Astrocyte of the spinal cord (primary cell): ENCODE data around the gene MRPS12.
"Not testable (repeated sequence)": the region's sequence is repeated elsewhere in the genome, so short reads cannot be mapped to it uniquely, and the experiment has no call there.

Experiments
- DNase-seq: peaks from one replicate; pipeline ENCODE4 v3.0.0; 2011; ENCODE audit warnings: low read depth, low spot score
- H3K4me3 ChIP-seq: 2 replicates; pipeline ENCODE4 v1.5.1; 2011; ENCODE audit warnings: low read depth, mild to moderate bottlenecking, low read length, moderate library complexity
- in situ Hi-C: cut with HindIII; loops from 2 replicates; pipeline ENCODE4 v1.10.0; 2017; ENCODE audit warnings: low sequenced_read_pairs
- TF ChIP-seq, protein P1 (sequence below): IDR thresholded peaks from 2 replicates; pipeline ENCODE4 v1.5.1; 2012; ENCODE audit warnings: low read depth, mild to moderate bottlenecking, low read length, inconsistent platforms

Gene MRPS12

DNA sequence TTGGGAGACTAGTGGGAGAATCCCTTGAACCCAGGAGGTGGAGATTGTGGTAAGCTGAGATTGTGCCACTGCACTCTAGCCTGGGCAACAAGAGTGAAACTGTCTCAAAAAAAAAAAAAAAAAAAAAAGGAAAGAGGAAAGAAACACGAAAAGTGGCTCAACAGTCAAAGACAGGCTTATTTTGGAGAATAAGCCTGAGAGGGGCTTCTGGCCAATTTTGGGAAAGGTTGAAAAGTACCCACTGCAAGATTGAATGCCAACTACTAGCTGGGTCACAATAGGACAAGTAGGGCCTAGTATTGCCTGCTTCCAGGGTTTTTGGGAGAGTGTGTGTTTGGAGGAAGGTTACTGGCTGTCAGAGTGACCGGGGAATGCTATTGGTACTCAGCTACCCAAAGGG lies 27.6 kb downstream of the MRPS12 start:
- TF ChIP-seq, protein P1, sequence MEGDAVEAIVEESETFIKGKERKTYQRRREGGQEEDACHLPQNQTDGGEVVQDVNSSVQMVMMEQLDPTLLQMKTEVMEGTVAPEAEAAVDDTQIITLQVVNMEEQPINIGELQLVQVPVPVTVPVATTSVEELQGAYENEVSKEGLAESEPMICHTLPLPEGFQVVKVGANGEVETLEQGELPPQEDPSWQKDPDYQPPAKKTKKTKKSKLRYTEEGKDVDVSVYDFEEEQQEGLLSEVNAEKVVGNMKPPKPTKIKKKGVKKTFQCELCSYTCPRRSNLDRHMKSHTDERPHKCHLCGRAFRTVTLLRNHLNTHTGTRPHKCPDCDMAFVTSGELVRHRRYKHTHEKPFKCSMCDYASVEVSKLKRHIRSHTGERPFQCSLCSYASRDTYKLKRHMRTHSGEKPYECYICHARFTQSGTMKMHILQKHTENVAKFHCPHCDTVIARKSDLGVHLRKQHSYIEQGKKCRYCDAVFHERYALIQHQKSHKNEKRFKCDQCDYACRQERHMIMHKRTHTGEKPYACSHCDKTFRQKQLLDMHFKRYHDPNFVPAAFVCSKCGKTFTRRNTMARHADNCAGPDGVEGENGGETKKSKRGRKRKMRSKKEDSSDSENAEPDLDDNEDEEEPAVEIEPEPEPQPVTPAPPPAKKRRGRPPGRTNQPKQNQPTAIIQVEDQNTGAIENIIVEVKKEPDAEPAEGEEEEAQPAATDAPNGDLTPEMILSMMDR: no peak
- no peak overlapping the region for H3K4me3 ChIP-seq
- DNase-seq: no peak
- in situ Hi-C loops: no loop called here

DNA sequence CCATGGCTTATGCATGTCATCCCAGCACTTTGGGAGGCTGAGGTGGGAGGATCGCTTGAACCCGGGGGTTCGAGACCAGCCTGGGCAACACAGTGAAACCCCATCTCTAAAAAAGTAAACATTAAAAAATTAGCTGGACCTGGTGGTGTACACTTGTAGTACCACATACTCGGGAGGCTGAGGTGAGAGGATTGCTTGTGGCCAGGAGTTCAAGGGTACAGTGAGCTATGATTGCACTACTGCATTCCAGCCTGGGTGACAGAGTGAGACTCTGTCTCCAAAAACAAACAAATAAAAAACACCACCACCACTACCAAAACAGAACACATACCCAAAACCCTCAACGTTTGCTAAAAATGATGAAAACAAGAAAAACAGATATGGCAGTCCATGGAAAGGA lies 28.9 kb downstream of the MRPS12 start:
- TF ChIP-seq, protein P1: no peak
- in situ Hi-C loops: no loop called here
- no peak overlapping the region for H3K4me3 ChIP-seq
- DNase-seq: no peak

DNA sequence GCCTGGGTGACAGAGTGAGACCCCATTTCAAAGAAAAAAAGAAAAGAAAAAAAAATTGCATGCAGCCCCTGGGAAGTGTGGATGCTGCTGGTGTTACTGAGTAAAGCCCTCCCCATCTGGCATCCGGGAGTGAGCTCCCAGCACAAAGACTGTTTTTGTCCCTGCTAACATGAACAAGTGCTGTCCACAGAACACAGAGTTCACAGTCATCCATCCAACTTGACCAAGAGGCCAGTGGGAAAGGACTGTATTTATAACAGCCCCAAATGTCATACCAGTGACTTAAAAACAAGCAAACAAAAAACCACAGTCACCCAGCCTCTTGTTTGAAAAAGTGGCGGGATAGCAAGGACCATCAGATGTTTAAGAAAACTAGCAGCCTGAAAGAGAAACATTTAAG lies 34.0 kb downstream of the MRPS12 start:
- TF ChIP-seq, protein P1: no peak
- no peak for DNase-seq
- no peak overlapping the region for H3K4me3 ChIP-seq
- in situ Hi-C loops: no loop called here

DNA sequence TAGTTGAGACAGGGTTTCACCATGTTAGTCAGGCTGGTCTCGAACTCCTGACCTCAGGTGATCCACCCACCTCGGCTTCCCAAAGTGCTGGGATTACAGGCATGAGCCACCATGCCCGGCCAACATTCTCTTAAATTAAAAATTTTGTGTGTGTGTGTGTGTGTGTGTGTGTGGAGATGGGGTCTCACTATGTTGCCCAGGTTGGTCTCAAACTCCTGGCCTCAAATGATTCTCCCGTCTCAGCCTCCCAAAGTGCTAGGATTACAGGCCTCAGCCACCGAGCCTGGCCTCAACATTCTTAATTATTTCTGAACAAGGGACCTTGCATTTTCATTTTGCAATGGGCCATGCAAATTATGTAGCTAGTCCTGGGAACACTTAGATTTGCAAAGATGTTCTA lies 35.4 kb downstream of the MRPS12 start:
- in situ Hi-C loops, DNase-seq: not testable (repeated sequence)

DNA sequence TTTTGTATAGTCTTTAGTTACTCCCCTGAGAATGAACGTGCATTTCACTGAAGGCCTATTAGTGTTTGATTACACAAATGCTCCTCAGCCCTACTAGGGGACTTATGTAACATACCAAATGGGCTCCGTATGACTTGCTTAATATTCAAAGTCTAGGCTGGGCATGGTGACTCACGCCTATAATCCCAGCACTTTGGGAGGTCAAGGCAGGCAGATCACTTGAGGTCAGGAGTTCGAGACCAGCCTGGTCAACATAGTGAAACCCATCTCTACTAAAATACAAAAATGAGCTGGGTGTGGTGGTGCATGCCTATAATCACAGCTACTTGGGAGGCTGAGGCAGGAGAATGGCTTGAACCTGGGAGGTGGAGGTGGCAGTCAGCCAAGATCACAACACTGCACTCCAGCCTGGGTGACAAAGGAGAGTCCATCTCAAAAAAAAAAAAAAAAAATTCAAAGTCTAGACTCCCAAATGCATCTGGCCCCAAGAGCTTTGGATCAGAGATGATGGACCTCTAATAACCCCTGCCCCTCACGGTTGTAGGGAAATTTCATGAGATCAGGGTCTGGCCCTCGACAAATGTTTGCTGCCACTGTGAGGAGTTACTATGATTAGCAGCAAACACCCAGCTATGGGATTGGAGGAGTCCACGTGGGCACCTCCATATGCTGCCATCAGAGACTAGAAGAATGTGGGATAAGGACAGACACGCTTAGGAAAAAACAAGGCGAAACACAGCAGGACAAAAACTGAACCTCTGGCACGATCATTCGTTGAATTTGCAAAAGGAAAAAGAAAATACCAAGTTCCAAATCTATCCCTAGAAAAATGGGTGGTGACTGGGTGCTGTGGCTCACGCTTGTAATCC lies 40.2 kb downstream of the MRPS12 start:
- no peak overlapping the region for H3K4me3 ChIP-seq
- in situ Hi-C loops: no loop called here
- DNase-seq: no peak

More for the DNA sequence above, 35.4 kb downstream of the MRPS12 start:
- H3K4me3 ChIP-seq: not testable (repeated sequence)

DNA sequence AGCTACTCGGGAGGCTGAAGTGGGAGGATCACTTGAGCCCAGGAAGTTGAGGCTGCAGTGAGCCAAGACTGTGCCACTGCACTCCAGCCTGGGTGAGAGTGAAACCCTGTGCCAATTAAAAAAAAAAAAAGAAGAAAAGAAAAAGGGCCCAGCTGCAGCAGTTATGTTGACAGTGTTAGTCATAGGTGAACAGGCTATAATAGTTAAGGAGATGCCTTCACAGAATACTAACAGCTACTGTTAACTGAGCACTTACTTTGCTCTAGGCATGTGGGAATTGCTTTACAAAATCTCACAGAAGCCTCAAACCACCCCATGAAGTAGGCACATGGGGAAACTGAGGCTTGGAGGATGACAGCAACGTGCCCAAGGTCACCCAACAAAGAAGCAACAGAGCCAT lies 40.9 kb downstream of the MRPS12 start:
- TF ChIP-seq, protein P1: no peak
- in situ Hi-C loops: no loop called here
- H3K4me3 ChIP-seq: no peak overlapping the region
- DNase-seq: no peak

More for the DNA sequence above, 40.2 kb downstream of the MRPS12 start:
- TF ChIP-seq, protein P1: no peak

DNA sequence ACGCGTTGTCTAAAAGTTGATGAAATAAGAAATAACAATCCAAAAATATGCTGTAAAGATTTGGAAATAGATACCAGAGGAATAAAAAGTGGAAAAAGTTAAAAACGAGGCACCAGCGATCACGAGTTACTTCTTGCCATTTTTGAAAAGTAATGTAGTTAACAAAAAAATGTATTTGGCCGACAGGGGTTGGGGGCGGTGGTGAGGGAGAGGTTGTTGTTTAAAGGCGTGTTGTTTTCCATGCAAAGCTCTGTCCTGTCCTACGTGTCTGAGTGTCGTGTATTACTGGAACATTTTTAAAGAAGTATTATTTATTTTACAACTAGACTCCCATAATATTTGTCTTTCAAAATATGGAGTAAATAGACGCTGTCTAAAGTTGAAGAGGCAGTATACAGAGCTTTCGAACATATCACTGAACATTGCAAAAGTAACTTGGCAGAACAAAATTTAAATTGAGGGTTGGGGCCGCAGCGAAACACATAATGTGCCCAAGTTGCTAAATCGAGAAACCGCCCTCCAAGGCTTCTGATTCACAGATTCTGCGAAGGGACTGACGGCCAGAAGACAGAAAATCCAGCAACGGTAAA lies 44.0 kb downstream of the MRPS12 start:
- TF ChIP-seq, protein P1: no peak
- H3K4me3 ChIP-seq: peak overlapping the region; percentile 61
- no peak for DNase-seq
- in situ Hi-C loops: no loop called here
